Activated B cell treated with CpG ODN at 0.5 μM for 24 hours (primary cell): Measurements from ENCODE around the gene EML5. TPM values are rescaled to one million over a fixed set of nuclear protein-coding genes. Genes with fewer than 3 reads are reported as not detected.

Experiments used
- ATAC-seq: fragments of 200-7000 bp; cut with Tn5 transposase; one replicate; pipeline ENCODE4 v1.10.0; 2021; ENCODE audit warnings: low read depth, mild to moderate bottlenecking, moderate library complexity
- CTCF ChIA-PET: fragments of 350-600 bp; sonication (Branson Sonifier 250); formaldehyde crosslinking; loops from one replicate; lab custom pipeline; 2021; ENCODE audit warnings: antibody characterized with exemption; lab: Charles Lee
- POLR2A ChIA-PET: fragments of 350-600 bp; sonication (Branson Sonifier 250); formaldehyde crosslinking; loops from one replicate; lab custom pipeline; 2021; ENCODE audit warnings: antibody characterized with exemption; lab: Charles Lee
- DNase-seq: peaks from one replicate; pipeline ENCODE4 v3.0.0; 2022
- H3K27ac Mint-ChIP-seq: one replicate; pipeline ENCODE4 v1.8.0; 2020; ENCODE audit warnings: mixed read lengths
- H3K27me3 Mint-ChIP-seq: one replicate; pipeline ENCODE4 v1.8.0; 2021; ENCODE audit warnings: mixed read lengths
- H3K36me3 Mint-ChIP-seq: one replicate; pipeline ENCODE4 v1.8.0; 2021; ENCODE audit warnings: low read depth, mixed read lengths
- H3K4me1 Mint-ChIP-seq: one replicate; pipeline ENCODE4 v1.8.0; 2021; ENCODE audit warnings: mixed read lengths
- H3K4me3 Mint-ChIP-seq: one replicate; pipeline ENCODE4 v1.8.0; 2020; ENCODE audit warnings: mild to moderate bottlenecking, mixed read lengths
- H3K9me3 Mint-ChIP-seq: one replicate; pipeline ENCODE4 v1.8.0; 2020; ENCODE audit warnings: mixed read lengths
- CTCF ChIP-seq: fragments of 200-600 bp; IDR thresholded peaks from one replicate; pipeline ENCODE4 v1.8.0; 2022; ENCODE audit warnings: antibody characterized with exemption, mild to moderate bottlenecking
- intact Hi-C: fragments of 100-400 bp; cut with micrococcal nuclease; formaldehyde crosslinking; loops from one replicate; pipeline ENCODE4 v1.15.1; 2024
- total RNA-seq: library from RNA; stranded (reverse); gene quantifications from 2 replicates; pipeline ENCODE4 v1.2.3, GENCODE V29; 2022

Gene EML5
- total RNA-seq, 1 donor from 2014 or later = 5.0 TPM

- CTCF ChIA-PET = no interaction called here
- POLR2A ChIA-PET = no interaction called here
- no peak for ATAC-seq
- Mint-ChIP-seq H3K36me3 (peaks cover 31% of the 10 kb centered on the region), H3K4me3 (no peak overlapping the region), H3K4me1 (no peaks in the 10 kb centered on the region), H3K27me3 (no peaks in the 10 kb centered on the region), H3K9me3 (peaks cover 3% of the 10 kb centered on the region), H3K27ac (no peak overlapping the region)
- intact Hi-C loops = no loop called here
- TF ChIP-seq CTCF = no peak
- DNase-seq = no peak
Measured at GRCh38 chr14:88660056-88660455, 132.7 kb downstream of the EML5 start.

GRCh38 chr14:88639221-88639620, 153.5 kb downstream of the EML5 start:
- intact Hi-C loops = no loop called here
- no peak for ATAC-seq
- no peak for DNase-seq
- no peak overlapping the region for H3K27ac Mint-ChIP-seq
- H3K9me3 Mint-ChIP-seq = peaks cover 19% of the 10 kb centered on the region
- no peaks in the 10 kb centered on the region for H3K27me3 Mint-ChIP-seq
- H3K4me3 Mint-ChIP-seq = no peak overlapping the region
- peaks cover 32% of the 10 kb centered on the region for H3K36me3 Mint-ChIP-seq
- H3K4me1 Mint-ChIP-seq = no peaks in the 10 kb centered on the region
- TF ChIP-seq CTCF = no peak
- CTCF ChIA-PET = no interaction called here
- POLR2A ChIA-PET = no interaction called here

GRCh38 chr14:88632512-88632911, 160.2 kb downstream of the EML5 start:
- Mint-ChIP-seq H3K4me1 (no peaks in the 10 kb centered on the region), H3K9me3 (no peaks in the 10 kb centered on the region), H3K4me3 (no peak overlapping the region), H3K27me3 (no peaks in the 10 kb centered on the region), H3K27ac (no peak overlapping the region), H3K36me3 (peaks cover 3% of the 10 kb centered on the region)
- ATAC-seq (no peak), DNase-seq (no peak)
- ChIA-PET POLR2A (no interaction called here), CTCF (no interaction called here)
- intact Hi-C loops = no loop called here
- TF ChIP-seq CTCF = no peak

- Mint-ChIP-seq H3K4me3 (no peak overlapping the region), H3K27ac (no peak overlapping the region), H3K4me1 (no peaks in the 10 kb centered on the region), H3K27me3 (no peaks in the 10 kb centered on the region), H3K36me3 (peaks cover 9% of the 10 kb centered on the region), H3K9me3 (no peaks in the 10 kb centered on the region)
- ChIA-PET POLR2A (no interaction called here), CTCF (no interaction called here)
- ATAC-seq = no peak
- no peak for DNase-seq
- intact Hi-C loops = no loop called here
- no peak for TF ChIP-seq CTCF
Measured at GRCh38 chr14:88631091-88631490, 161.7 kb downstream of the EML5 start.

GRCh38 chr14:88630565-88630964, 162.2 kb downstream of the EML5 start:
- no peaks in the 10 kb centered on the region for H3K4me1 Mint-ChIP-seq
- H3K27me3 Mint-ChIP-seq = no peaks in the 10 kb centered on the region
- no peak for ATAC-seq
- CTCF ChIA-PET = no interaction called here
- H3K27ac Mint-ChIP-seq = no peak overlapping the region
- H3K4me3 Mint-ChIP-seq = no peak overlapping the region
- POLR2A ChIA-PET = no interaction called here
- intact Hi-C loops = no loop called here
- no peak for DNase-seq
- H3K9me3 Mint-ChIP-seq = no peaks in the 10 kb centered on the region
- TF ChIP-seq CTCF = no peak
- H3K36me3 Mint-ChIP-seq = peaks cover 11% of the 10 kb centered on the region
